NCI-H1436 treated with DMSO at 0.1 percent for 48 hours (cell line): ENCODE data around the gene AK1.
"Not testable (repeated sequence)": the region's sequence is repeated elsewhere in the genome, so short reads cannot be mapped to it uniquely, and the experiment has no call there.

Experiments
- DNase-seq: peaks from one replicate; lab custom pipeline; 2025; lab: John Stamatoyannopoulos, UW

Gene AK1

GRCh38 chr9:127847833-127848755, 29.4 kb downstream of the AK1 start:
- no peak for DNase-seq

- no peak for DNase-seq
Observed at GRCh38 chr9:127847178-127847510, 30.3 kb downstream of the AK1 start.

GRCh38 chr9:127846443-127847177, 30.9 kb downstream of the AK1 start:
- DNase-seq = no peak

- not testable (repeated sequence) for DNase-seq
Observed at GRCh38 chr9:127845619-127846018, 31.9 kb downstream of the AK1 start.

GRCh38 chr9:127844821-127845359, 32.6 kb downstream of the AK1 start:
- DNase-seq = no peak

- no peak for DNase-seq
Observed at GRCh38 chr9:127841087-127841835, 36.2 kb downstream of the AK1 start.

GRCh38 chr9:127838375-127839078, 38.9 kb downstream of the AK1 start:
- DNase-seq = no peak

- no peak for DNase-seq
Observed at GRCh38 chr9:127837346-127837745, 40.1 kb downstream of the AK1 start.

- not testable (repeated sequence) for DNase-seq
Observed at GRCh38 chr9:127836561-127836960, 40.9 kb downstream of the AK1 start.

- no peak for DNase-seq
Observed at GRCh38 chr9:127835991-127836516, 41.4 kb downstream of the AK1 start.

- no peak for DNase-seq
Observed at GRCh38 chr9:127833555-127833954, 43.9 kb downstream of the AK1 start.

GRCh38 chr9:127832248-127832647, 45.2 kb downstream of the AK1 start:
- no peak for DNase-seq

GRCh38 chr9:127829205-127829906, 48.1 kb downstream of the AK1 start:
- no peak for DNase-seq

- no peak for DNase-seq
Observed at GRCh38 chr9:127828262-127829031, 49.0 kb downstream of the AK1 start.

- no peak for DNase-seq
Observed at GRCh38 chr9:127826253-127826913, 51.1 kb downstream of the AK1 start.

- DNase-seq = no peak
Observed at GRCh38 chr9:127825319-127826051, 52.0 kb downstream of the AK1 start.

- DNase-seq = no peak
Observed at GRCh38 chr9:127822108-127822507, 55.4 kb downstream of the AK1 start.

GRCh38 chr9:127818574-127818973, 58.9 kb downstream of the AK1 start:
- no peak for DNase-seq
